ENCODE results near the gene COX6A1.

COX6A1 gene

DNA sequence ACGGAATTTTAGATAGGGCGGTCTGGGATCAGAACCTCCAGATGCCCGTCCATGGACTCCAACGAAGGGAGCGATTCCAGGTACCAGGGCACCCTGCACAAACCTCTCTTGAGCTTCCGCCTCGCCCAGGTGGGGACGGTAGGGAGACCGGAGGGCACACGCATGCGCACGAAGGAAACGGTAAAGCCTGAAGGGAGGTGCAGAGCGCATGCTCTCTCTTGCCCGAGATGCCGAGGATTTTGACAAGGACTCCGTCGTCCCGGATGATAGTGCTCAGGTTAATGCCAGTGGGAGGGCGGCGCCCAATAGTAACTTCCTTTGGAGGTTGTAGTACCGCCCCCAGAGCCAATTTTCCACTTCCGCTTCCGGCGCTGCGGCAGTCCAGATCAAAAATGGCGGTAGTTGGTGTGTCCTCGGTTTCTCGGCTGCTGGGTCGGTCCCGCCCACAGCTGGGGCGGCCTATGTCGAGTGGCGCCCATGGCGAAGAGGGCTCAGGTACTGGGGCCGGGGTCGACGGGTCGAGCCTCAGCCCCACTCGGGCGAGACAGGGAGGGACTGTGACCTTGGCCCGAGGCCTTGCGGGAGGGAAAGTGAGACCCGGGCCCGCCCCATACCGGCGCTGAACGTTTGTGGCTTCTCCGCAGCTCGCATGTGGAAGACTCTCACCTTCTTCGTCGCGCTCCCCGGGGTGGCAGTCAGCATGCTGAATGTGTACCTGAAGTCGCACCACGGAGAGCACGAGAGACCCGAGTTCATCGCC is at the start of gene COX6A1:
Gene COX6A1, plus strand, starts transcription at position 379 of the 760 bp plus-strand sequence. Its CDS starts 14 bp downstream, at position 393.
- DNase-seq = peak; percentile 99

DNA sequence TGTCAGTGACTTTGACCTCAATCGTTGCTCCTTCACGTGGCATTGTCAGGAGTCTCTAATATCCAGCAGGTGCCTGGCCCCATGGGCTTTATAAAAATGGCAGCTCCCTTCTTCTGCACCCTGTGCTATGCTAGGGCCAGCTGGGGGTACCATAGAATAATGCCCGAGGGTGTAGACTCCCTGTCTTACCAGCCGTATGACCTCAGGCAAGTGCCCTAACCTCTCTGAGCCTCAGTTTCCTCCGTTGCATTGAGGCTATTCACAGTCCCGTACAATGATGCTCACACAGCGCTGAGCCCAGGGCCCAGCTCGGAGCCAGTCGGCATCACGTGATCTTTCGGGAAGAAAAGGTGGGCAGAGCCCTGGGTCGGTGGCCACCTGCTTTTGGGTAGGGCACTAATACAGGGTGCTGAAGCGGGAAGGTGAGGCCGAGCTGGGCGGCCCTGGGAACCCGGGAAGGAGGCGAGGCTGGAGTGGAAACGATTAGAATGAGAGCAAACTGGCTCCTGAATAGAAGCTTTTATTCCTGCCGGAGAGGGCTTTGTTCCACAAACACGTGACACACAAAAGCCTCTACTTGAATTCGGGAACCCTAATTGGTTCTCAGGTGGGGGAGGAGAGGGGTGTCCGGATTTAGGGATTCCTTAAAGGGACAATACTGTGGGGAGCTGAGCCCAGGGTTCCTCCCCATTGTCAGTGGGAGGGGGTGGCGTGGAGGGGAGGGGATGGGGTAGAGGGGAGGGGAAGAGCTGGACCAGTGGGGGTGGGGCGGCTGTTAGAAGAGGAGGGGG is 49.0 kb upstream of the COX6A1 start:
- DNase-seq = no peak

DNA sequence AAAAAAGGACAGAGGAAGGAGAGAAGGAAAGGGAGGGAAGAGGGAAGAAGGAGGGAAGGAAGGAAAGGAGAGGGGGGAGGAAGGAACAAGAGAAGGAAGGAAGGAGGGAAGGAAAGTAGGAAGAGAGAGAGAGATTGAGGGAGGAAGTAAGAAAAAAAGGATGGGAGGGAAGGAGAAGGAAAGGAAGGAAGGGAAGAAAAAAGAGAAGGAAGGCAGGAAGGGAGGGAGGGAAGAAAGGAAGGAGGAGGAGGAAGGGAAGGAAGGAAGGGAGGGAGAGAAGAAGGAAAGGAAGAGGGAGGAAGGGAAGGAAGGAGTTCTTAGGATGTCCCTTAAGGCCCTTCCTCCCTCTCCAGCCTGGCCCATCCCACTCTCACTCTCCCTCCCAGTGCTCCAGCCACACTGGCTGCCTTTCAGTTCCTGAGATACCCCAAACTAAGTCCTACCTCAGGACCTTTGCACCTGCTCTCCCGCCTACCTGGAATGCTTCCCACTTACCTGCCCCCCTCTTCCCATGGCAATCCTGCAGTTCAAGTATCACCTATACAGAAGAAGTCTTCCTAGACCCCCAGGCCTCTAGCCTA is 47.3 kb upstream of the COX6A1 start:
- no peak for DNase-seq

DNA sequence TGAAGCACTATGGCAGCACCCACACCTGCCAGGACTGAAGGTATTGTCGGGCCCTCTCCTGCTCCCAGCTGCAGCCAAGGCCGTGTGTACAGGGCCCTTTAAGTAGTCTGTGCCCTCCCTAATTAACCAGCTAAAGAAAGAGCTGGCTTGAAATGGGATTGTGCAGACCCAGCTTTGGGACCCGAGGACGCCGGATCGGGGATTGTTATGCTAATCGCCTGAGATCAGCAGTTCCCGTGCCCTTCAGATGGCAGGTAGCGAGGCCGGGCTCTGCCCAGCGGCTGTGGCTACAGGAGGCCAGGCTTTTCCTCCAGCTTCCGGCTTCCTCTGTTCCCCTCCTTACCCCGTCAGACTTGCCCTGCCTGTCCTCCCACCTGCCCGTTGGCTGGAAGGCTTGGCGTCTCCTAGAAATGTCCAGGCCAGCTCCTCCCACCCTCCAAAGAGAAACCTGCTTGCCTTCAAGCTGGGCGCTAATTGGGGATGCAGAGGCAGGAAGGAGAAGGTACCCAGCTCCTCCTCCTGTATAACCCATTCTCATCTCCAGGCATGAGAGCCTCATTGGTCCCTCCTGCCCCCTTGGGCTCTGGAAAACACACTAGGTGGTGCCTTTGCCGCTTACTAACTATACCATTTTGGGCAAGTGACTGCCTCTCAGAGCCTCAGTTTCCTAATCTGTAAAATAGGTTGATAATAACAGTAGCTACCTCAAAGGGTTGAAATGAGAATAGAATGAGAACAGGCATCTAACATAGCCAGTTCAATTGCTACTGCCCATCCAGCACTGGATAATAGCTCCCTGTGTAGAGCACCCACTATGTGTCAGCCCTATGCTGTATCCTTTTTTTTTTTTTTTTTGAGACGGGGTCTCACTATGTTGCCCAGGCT is 43.2 kb upstream of the COX6A1 start:
- no peak for DNase-seq

DNA sequence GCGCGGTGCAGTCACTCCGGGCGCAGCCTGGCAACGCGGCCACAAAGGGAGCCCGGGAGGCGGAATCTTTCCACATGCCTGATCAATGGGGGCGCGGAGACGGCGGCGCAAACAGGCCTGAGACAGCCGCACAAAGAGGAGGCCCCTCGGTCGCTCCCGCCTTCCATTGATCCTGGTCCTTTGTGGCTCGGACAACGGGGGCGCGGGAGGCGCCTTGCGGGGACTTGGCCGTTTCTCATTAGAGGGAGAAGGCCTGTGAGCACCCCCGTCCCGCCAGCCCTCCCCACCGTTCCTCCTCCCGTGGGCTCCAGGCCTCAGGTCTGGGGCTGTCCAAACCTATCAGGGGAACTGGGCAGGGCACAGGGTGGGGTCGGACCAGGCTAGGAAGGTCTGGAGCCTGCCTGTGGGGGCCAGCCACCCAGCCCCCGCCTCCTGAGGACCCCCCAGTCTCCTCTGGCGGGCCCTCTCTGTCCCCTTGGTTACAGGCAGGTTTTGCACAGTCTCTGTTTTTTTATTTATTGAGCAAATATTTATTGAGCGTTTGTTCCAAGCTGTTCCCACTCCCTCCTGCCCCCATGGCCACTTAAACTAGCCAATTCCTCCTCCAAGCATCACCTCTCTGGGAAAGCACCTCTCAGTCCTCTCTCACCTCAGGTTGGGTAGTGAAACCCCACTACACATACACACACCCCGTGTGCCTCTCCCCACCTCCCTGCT is 39.9 kb upstream of the COX6A1 start:
- DNase-seq = no peak

DNA sequence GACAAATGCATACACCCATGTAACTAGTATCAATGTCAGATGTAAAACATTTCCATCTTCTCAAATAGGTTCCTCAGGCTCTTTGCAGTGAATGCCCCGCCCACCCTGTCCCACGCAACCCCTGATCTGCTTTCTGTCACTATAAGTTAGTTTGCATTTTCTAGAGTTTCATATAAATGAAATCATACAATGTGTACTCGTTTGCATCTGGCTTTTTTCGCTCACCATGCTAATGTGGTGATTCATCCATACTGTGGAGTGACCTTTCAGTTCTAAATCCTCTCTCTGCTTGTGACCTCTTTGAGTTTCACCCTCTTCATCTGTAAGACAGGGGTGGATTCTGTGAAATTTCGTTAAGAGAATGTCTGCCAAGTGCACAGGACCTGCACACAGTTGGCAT is 38.4 kb upstream of the COX6A1 start:
- no peak for DNase-seq

DNA sequence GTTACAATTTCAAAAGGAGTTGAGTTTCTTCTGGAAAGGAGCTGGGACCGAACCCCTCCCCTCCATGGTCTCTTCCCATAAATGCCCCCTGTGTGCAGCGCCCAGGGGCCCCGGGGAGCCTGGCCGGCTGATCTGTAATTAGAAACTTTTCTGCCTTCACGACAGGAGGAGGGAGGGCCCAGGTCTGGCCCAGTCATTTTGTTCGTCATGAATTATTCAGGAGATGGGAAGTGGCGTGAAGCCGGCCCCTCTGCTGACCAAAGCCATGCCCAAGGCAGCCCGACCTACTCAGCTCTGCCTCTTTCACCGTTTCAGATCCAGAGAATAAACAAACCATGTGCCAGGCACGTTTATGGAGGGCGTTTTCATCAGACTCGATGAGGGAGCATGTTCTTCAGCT is 35.7 kb upstream of the COX6A1 start:
- no peak for DNase-seq

DNA sequence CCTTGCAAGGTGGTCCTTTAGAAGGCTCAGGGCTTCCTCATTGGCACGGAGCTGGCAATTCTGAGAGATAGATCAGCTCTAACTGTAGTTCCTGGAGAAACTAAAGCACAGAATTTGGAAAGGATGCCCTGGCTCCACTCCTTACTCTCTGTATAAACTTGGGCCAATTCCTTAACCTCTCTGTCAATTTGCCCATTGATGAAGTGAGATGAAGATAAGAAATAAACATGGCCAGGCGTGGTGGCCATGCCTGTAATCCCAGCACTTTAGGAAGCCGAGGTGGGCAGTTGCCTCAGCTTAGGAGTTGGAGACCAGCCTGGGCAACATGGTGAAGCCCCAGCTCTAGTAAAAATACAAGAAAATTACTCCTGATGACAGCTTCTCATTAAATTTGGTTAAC is 34.0 kb upstream of the COX6A1 start:
- DNase-seq = no peak

DNA sequence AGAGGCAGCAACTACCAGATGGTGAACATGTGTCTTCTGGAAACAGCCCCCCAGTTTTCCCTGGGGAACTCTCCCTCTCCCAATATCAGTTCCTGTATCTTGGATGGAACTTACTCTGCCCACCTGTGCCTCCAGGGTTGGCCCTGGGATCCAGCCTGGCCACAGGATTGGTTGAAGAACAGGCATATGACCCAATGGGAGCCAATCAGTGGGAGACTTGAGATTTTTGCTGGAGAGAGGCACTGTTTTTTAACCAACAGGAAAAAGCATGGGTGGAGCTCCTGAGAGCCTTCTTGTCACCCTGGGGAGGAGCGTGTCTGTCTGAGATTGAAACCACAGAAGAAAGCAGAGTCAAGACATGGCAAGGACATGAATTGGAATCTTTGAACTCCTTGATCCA is 33.6 kb upstream of the COX6A1 start:
- no peak for DNase-seq

DNA sequence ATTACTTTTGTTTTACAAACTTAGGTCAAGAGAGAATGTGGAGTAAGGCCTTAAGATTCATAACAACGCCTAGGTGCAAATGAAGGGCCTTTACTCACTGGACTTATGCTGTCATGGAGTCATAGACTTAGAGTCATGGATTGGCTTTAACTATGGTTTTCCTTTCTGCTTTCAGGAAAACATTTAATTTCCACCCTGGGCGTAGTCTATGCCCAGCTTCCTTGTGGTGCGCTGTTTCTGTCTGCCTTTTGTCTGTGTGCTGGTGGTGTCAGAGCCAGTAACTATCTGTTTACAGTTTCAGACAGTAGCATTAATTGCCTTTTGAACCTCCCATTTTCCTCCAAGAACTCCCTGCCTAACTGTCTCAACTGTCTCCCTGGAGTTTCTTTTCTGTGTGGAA is 31.8 kb upstream of the COX6A1 start:
- DNase-seq = no peak

DNA sequence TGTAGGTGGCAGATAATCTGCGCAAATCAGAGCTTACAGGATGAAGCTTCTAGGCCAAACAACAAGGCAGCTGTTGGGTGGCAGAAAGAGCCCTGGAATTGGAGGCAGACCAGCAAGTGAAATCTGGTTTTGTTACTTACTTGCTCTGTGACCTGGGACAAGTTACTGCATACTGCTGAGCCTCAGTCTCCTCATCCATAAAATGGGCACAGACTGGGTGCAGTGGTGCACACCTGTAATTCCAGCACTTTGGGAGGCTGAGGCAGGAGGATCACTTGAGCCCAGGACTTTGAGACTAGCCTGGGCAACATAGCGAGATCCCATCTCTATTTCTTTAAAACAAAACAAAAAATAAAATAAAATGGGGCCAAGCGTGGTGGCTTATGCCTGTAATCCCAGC is 31.4 kb upstream of the COX6A1 start:
- DNase-seq = no peak

DNA sequence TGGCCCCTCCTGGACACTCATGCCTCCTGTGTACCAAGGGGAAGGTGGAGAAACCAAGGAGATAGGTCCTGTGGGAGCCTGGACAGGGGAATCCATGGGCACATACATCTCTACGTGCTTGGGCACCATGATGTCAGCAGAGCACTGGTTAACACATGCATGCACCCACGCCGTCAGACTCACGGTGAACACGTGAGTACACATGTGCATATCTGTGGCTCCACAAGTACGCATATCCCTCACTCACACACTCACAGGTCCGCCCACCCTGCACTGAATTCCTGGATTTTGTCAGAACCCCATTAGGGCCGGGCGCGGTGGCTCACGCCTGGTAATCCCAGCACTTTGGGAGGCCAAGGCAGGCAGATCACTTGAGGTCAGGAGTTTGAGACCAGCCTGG is 29.1 kb upstream of the COX6A1 start:
- DNase-seq = no peak

DNA sequence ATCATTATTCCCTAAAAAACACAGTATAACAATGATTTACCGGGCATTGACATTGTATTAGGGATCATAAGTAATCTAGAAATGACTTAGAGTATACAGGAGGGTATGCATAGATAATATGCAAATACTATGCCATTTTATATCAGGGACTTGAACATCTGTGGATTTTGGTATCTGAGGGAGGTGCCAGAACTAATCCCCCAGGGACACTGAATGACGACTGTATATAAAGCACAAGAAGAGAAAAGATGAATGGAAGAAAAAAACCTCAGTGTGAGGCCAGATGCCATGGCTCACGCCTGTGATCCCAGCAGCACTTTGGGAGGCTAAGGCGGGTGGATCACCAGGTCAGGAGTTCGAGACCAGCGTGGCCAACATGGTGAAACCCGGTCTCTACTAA is 25.5 kb upstream of the COX6A1 start:
- no peak for DNase-seq

DNA sequence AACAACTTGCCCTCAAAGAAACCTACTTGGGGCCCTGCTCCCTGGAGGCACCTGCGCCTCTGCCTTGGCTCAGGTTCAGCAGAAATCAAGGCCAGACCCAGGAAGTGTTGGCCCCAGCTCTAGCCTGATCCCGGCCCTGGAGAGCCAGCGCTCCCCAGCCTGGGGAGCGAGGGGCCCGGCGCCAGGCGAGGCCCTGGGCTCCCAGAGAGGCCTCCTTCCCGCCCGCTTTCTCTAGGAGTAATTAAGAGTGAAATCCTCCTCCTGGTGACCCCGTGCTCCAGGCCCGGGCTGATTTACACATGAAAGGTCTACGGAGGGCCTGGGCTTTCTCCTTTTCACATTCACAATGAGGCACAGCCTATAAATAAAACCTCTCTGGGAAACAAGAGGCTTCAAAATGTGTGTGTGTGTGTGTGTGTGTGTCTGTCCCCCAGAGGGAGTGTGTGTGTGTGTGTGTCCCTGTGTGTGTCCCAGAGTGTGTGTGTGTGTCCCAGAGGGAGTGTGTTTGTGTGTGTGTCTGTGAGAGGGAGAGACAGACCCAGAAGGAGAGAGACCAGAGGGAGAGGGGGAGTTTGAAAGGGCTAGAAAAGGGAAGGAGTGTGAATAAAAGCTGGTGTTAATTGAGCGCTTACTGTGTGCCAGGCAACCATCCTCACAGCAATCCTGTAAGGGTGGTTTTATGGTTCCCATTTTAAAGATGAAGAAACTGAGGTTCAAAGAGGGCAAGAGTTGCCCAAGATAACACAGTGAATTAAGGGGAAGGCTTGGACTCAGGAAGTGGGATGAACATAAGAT is 23.8 kb upstream of the COX6A1 start:
- DNase-seq = no peak

DNA sequence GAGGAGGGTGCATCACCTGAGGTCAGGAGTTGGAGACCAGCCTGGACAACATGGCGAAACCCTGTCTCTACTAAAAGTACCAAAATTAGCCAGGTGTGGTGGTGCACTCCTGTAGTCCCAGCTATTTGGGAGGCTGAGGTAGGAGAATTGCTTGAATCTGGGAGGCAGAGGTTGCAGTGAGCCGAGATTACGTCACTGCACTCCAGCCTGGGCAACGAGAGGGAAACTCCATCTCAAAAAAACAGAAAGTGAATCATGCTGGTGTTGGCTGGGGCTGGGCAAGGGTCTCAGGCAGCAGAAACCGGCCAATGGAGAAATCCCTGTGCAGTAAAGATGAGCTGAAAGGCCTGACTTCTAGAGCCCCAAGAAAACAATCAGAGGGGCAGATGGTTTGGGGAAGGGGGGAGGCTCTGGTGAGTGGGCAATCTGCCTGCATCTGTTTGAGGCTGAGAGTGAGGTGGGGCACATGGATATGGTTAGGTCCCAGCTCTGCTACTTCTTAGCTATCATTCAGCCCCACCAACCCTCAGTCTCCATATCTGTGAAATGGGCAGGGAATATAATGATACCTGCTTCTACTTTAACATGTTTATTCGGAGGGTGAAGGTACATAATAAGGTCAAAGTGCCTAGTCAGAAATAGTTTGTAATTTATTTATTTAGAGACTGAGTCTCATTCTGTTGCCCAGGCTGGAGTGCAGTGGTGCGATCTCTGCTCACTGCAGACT is 21.3 kb upstream of the COX6A1 start:
- no peak for DNase-seq

DNA sequence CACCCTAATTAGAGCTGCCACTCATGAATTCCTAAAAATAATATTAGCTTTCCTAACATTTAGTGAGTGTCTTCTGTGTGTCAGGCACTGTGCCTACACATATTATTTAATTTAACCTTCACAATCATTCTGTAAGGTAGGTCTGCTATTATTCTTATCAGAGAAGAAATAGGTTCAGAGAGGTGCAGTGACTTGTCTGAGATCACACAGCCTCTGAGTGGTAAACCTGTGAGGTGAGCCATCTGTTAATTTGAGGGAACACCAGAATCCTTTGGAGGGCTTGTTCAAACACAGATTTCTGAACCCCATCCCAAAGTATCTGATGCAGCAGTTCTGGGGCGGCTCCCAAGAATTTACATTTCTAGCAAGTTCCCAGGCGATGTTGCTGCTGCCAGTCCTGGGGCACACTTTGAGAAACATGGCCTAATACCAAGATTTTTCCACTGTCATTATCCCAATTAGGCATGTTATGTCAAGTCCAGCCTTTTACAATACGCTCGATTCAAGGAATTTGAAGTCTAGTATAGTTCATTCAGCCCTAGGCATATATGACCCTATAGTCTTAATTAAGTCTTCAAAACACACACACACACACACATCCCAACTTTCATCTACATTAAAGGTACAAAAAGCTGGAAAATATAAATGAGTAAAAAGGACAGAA is 19.9 kb upstream of the COX6A1 start:
- DNase-seq = no peak

DNA sequence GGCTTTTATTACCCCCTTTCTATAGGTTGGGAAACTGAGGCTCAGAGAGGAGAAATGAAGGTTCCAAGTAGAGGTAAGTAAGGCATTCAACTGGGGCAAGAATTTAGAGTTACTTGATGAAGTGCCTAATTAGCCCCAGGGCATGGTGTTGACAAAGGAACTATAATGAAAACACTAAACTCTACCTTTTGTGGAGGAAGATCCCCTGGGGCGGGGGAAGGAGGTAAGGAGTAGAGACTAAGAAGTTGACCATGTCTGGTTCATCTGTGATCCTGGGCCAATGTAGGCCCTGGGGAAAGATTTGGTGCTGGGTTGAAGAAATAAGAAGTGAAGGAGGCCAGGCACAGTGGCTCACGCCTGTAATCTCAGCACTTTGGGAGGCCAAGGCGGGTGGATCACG is 16.2 kb upstream of the COX6A1 start:
- DNase-seq = no peak

DNA sequence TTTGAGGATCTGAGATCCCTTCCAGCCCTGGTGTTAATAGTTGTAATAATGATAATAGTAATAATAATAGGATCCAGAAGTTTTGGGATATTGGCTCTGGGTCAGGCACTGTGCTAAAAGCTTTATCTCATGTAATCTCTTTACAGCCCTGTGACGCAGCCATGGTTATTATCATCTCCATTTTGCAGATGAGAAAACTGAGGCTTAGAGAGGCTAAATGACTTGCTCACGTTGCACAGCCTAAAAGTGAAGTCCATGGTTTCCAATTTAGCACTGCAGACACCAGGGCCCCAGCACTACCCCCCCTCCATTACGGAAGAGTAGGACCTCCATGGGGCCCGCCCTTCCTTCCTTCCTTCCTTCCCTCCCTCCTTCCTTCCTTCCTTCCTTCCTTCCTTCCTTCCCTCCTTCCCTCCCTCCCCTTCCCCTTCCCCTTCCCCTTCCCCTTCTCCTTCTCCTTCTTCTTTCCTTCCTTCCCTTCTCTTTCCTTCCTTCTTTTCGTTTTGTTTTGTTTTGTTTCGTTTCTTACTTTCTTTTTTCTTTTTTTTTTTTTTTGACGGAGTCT is 14.9 kb upstream of the COX6A1 start:
- DNase-seq = no peak

DNA sequence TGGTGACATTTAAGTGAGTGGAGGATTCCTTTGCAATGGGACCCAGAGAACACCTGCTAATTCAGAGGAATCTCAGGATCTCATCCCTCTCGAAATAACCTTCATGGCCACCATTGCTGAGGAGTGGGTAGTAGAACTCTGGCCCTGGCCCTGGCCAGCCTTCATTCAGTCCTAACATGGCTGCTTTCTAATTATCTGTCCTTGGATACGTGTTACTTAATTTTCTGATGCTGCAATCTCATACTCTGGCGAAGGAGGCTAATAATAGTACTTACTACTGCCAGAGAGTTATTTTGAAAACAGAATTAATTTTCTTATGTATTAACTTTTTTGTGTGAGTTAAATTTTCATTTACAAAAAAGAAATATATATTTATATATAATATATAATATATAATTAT is 12.1 kb upstream of the COX6A1 start:
- no peak for DNase-seq
